GM10266 (cell line): ENCODE results near the gene DIS3L2.

ENCODE experiments used
- DNase-seq: peaks from one replicate; pipeline ENCODE4 v3.0.0; 2012; ENCODE audit errors: extremely low spot score
- TF ChIP-seq, protein P1 (sequence below): IDR thresholded peaks from 2 replicates; pipeline ENCODE4 v1.5.1; 2012; ENCODE audit warnings: mild to moderate bottlenecking, low read depth; ENCODE audit not compliant: control insufficient read depth, insufficient read depth; ENCODE audit errors: missing control alignments

Gene DIS3L2

DNA sequence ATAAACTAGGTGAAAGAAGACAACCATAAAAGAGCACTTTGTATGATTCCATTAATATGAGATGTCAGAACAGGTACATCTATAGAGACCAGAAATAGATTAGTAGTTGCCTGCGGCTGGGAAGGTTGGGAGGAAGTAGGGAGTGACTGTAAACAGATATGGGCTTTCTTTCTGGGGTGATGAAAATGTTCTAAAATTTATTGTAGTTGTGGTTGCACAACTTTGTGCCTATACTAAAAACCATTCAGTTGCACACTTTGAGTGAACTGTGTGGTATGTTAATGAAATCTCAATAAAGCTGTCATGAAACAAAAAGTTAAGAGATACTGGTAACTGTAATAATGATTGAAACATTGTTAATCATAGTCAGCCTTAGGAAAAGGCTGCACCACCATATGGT lies 264.4 kb downstream of the DIS3L2 start:
- TF ChIP-seq, protein P1, sequence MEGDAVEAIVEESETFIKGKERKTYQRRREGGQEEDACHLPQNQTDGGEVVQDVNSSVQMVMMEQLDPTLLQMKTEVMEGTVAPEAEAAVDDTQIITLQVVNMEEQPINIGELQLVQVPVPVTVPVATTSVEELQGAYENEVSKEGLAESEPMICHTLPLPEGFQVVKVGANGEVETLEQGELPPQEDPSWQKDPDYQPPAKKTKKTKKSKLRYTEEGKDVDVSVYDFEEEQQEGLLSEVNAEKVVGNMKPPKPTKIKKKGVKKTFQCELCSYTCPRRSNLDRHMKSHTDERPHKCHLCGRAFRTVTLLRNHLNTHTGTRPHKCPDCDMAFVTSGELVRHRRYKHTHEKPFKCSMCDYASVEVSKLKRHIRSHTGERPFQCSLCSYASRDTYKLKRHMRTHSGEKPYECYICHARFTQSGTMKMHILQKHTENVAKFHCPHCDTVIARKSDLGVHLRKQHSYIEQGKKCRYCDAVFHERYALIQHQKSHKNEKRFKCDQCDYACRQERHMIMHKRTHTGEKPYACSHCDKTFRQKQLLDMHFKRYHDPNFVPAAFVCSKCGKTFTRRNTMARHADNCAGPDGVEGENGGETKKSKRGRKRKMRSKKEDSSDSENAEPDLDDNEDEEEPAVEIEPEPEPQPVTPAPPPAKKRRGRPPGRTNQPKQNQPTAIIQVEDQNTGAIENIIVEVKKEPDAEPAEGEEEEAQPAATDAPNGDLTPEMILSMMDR = no peak
- no peak for DNase-seq

GRCh38 chr2:232228332-232228731 lies 266.8 kb downstream of the DIS3L2 start:
- DNase-seq = no peak
- TF ChIP-seq, protein P1 = no peak

DNA sequence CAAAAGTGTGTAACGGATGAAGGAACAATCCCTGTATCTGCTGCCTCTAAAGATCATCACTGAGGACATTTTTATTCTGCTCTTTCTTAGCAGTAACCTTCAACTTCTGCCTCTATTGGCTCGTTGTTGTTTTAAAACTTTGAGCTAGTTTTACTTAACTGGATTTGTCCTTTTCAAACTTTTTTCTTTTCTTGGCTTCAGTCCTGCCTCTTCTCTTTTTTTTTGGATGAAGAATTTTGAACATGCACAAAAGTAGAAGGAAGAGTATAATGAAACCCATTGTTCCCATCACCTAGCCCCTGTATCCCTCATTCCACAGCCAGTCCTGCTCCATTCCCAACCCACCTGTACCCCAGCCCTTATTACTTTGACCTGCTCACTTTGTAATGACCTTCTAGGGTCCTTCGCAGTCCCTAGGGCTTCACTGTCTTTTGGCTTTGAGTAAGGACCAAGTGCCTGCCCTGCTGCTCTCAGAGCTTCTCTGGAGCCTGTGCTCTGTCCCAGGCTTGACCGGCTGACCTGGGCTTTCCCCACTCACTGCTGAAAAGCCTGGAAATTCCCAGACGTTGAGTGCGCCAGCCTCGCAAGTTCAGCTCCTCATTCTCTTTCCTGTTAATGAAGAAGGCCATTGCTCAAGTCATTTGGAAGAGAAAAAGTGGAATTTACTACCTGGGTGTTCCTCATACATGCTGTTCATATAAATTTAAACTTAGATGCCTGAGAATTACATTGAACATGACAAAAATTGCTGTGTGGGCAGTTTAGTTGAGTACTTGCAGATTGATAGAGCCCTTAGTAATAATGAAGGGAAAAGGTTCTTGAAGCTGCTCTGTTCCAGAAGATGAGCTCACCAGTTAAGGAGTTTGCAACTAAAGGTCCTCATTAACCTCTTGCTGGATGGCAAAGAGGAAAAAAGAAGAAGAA lies 267.7 kb downstream of the DIS3L2 start:
- TF ChIP-seq, protein P1 = no peak
- no peak for DNase-seq

- TF ChIP-seq, protein P1 = no peak
- no peak for DNase-seq
Observed at GRCh38 chr2:232229911-232230310, 268.4 kb downstream of the DIS3L2 start.

- TF ChIP-seq, protein P1 = peak; percentile 28
- DNase-seq = peak; percentile 24
Observed at GRCh38 chr2:232230560-232230959, 269.0 kb downstream of the DIS3L2 start.

DNA sequence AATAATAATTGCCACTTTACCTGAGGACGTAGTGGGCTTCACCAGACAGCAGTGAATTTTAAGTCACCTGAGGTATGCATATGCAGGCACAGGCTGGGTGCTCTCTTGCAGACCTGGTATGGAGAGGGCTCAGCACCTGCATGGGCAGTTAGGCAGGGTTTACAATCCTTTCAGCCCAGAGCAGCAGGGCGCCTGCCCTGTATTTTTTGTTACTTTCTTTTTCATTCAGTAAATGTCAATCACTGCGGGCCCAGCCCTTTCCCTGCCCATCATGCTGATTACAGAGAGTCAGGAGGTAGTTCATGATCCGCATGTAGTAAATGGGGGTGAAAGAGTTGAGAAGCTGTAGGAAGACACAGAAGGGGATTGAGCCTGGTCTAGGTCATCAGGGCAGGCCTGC lies 270.0 kb downstream of the DIS3L2 start:
- no peak for DNase-seq
- TF ChIP-seq, protein P1 = no peak

DNA sequence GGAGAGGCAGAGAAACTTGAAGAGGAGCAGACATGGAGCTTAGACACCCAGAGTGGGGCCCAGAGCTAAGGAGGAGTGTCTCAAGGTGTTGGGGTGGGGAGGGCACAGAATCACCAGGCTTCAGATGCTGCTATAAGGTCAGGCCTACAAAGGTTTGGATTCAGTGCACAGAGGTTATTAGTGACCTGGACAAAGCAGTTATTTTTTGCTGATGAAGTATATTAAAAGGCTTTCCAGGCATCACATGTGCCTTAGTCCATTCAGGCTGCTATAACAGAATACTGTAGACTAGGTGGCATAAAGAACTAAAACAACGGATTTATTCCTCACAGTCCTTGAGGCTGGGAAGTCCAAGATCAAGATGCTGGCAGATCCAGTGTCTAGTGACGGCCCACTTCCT lies 271.4 kb downstream of the DIS3L2 start:
- TF ChIP-seq, protein P1 = no peak
- DNase-seq = no peak
